SK-N-MC (cell line): Measurements from ENCODE around the gene SLF2.

Experiments
- DNase-seq: peaks from one replicate; pipeline ENCODE4 v3.0.0-alpha.2; 2011; ENCODE audit warnings: low read depth, low spot score
- H3K27ac ChIP-seq: fragments of 200-600 bp; sonication (generic); 2 replicates; pipeline ENCODE4 v1.5.1; 2016; ENCODE audit warnings: mixed run types
- H3K36me3 ChIP-seq: fragments of 200-600 bp; sonication (generic); 2 replicates; pipeline ENCODE4 v1.6.1; 2017; ENCODE audit warnings: antibody characterized with exemption, low read length, mixed read lengths; ENCODE audit not compliant: insufficient read depth
- H3K4me3 ChIP-seq: fragments of 200-600 bp; sonication (generic); 2 replicates; pipeline ENCODE4 v1.5.1; 2016
- H3K9ac ChIP-seq: fragments of 200-600 bp; sonication (generic); 2 replicates; pipeline ENCODE4 v1.8.0; 2017; ENCODE audit warnings: mixed run types, mixed read lengths; ENCODE audit not compliant: insufficient read length
- H3K9me3 ChIP-seq: fragments of 200-600 bp; sonication (generic); 2 replicates; pipeline ENCODE4 v1.6.1; 2017; ENCODE audit warnings: low read depth, mild to moderate bottlenecking, antibody characterized with exemption, low read length, moderate library complexity, mixed read lengths
- EZH2 ChIP-seq: fragments of 200-600 bp; sonication (generic); IDR thresholded peaks from one replicate; pipeline ENCODE4 v1.6.1; 2017; ENCODE audit warnings: antibody characterized with exemption
- FOXP2 ChIP-seq: optimal IDR thresholded peaks from 2 replicates; pipeline ENCODE3; 2011; ENCODE audit warnings: mild to moderate bottlenecking, moderate library complexity; ENCODE audit not compliant: insufficient read depth; ENCODE audit errors: extremely low read length, control extremely low read depth
- POLR2AphosphoS5 ChIP-seq: IDR thresholded peaks from 2 replicates; pipeline ENCODE4 v1.6.1; 2012; ENCODE audit warnings: mild to moderate bottlenecking, low read depth, low read length, borderline replicate concordance

The SLF2 gene

GRCh38 chr10:100982916-100983830, 70.4 kb downstream of the SLF2 start:
- no peak for DNase-seq
- TF ChIP-seq FOXP2 = no peak
- TF ChIP-seq EZH2 = no peak
- TF ChIP-seq POLR2AphosphoS5 = no peak

GRCh38 chr10:100983868-100984671, 71.3 kb downstream of the SLF2 start:
- no peak overlapping the region for H3K27ac ChIP-seq
- no peak overlapping the region for H3K4me3 ChIP-seq
- TF ChIP-seq FOXP2 (no peak), POLR2AphosphoS5 (no peak), EZH2 (no peak)
- no peaks in the 10 kb centered on the region for H3K9me3 ChIP-seq
- DNase-seq = no peak
- H3K9ac ChIP-seq = no peak overlapping the region
- H3K36me3 ChIP-seq = peaks cover 6% of the 10 kb centered on the region; the same call in 1 of the 2 replicates

More at GRCh38 chr10:100982916-100983830, 70.4 kb downstream of the SLF2 start:
- H3K4me3 ChIP-seq = no peak overlapping the region
- no peak overlapping the region for H3K9ac ChIP-seq
- H3K27ac ChIP-seq = no peak overlapping the region
- H3K9me3 ChIP-seq = no peaks in the 10 kb centered on the region
- 0 out of 2 replicates have a peak, but pooled peaks cover 3% of the 10 kb centered on the region for H3K36me3 ChIP-seq

- no peaks in the 10 kb centered on the region for H3K9me3 ChIP-seq
- TF ChIP-seq EZH2 (no peak), POLR2AphosphoS5 (no peak), FOXP2 (no peak)
- no peak for DNase-seq
- H3K36me3 ChIP-seq = peaks cover 13% of the 10 kb centered on the region; the same call in 1 of the 2 replicates
- no peak overlapping the region for H3K27ac ChIP-seq
- H3K9ac ChIP-seq = no peak overlapping the region
- H3K4me3 ChIP-seq = no peak overlapping the region
Measured at GRCh38 chr10:100984672-100985177, 72.0 kb downstream of the SLF2 start.

- Histone ChIP-seq H3K4me3 (no peak overlapping the region), H3K9me3 (no peaks in the 10 kb centered on the region), H3K36me3 (peaks cover 15% of the 10 kb centered on the region), H3K9ac (no peak overlapping the region), H3K27ac (no peak overlapping the region)
- no peak for DNase-seq
- TF ChIP-seq POLR2AphosphoS5 = no peak
- no peak for TF ChIP-seq FOXP2
- no peak for TF ChIP-seq EZH2
Measured at GRCh38 chr10:100985336-100985735, 72.6 kb downstream of the SLF2 start.

GRCh38 chr10:100986623-100986951, 73.8 kb downstream of the SLF2 start:
- Histone ChIP-seq H3K36me3 (peaks cover 27% of the 10 kb centered on the region), H3K9ac (peak overlapping the region; percentile 92), H3K4me3 (peak overlapping the region; percentile 90), H3K27ac (no peak overlapping the region), H3K9me3 (no peaks in the 10 kb centered on the region)
- TF ChIP-seq FOXP2 (no peak), EZH2 (no peak), POLR2AphosphoS5 (no peak)
- no peak for DNase-seq

- TF ChIP-seq EZH2 = no peak
- no peak for TF ChIP-seq FOXP2
- TF ChIP-seq POLR2AphosphoS5 = peak; percentile 73; the same call in 1 of the 2 replicates
- Histone ChIP-seq H3K27ac (no peak within 1 kb of the TSS), H3K9ac (peak within 1 kb of the TSS; percentile 92), H3K4me3 (peak within 1 kb of the TSS; percentile 90), H3K36me3 (peaks cover 27% of the 10 kb centered on the region), H3K9me3 (no peaks in the 10 kb centered on the region)
- DNase-seq = peak; percentile 12
Measured at GRCh38 chr10:100986952-100987684, 74.4 kb downstream of the SLF2 start, which contains the start of the genes MRPL43 and TWNK. Gene MRPL43, minus strand, starts transcription at chr10:100987497. Its CDS starts 54 bp downstream, at chr10:100987443. Gene TWNK, plus strand, starts transcription at chr10:100987543. Its CDS starts 668 bp downstream, at chr10:100988211.

- no peak for TF ChIP-seq FOXP2
- Histone ChIP-seq H3K9me3 (no peaks in the 10 kb centered on the region), H3K9ac (peak overlapping the region; percentile 92), H3K27ac (no peak overlapping the region), H3K36me3 (peaks cover 27% of the 10 kb centered on the region), H3K4me3 (peak overlapping the region; percentile 90)
- no peak for DNase-seq
Measured at GRCh38 chr10:100987685-100988049, 74.9 kb downstream of the SLF2 start.
